H9 (cell line): Measurements from ENCODE around the gene KCMF1. TPM values are rescaled to one million over a fixed set of nuclear protein-coding genes. Genes with fewer than 3 reads are reported as not detected.

Experiments
- DNase-seq: peaks from one replicate; pipeline ENCODE4 v3.0.0-alpha.2; 2017
- H2AFZ ChIP-seq: one replicate; pipeline ENCODE4 v1.6.1; 2013; ENCODE audit warnings: mild to moderate bottlenecking, low read length, control low read depth, moderate library complexity
- H2AK5ac ChIP-seq: 2 replicates; pipeline ENCODE4 v1.6.1; 2013; ENCODE audit warnings: low read length, control low read depth, mixed read lengths; ENCODE audit not compliant: insufficient read length
- H2BK120ac ChIP-seq: one replicate; pipeline ENCODE4 v1.6.1; 2013; ENCODE audit warnings: low read depth, mild to moderate bottlenecking, low read length, control low read depth, inconsistent platforms; ENCODE audit not compliant: poor library complexity, severe bottlenecking
- H2BK12ac ChIP-seq: 2 replicates; pipeline ENCODE4 v1.6.1; 2013; ENCODE audit warnings: low read length, control low read depth, mixed read lengths, low read depth; ENCODE audit not compliant: insufficient read length
- H2BK15ac ChIP-seq: 2 replicates; pipeline ENCODE4 v1.6.1; 2013; ENCODE audit warnings: low read depth, low read length, control low read depth
- H2BK20ac ChIP-seq: one replicate; pipeline ENCODE4 v1.6.1; 2013; ENCODE audit warnings: low read depth, mild to moderate bottlenecking, low read length, control low read depth, inconsistent platforms; ENCODE audit not compliant: poor library complexity, severe bottlenecking
- H2BK5ac ChIP-seq: 2 replicates; pipeline ENCODE4 v1.6.1; 2013; ENCODE audit warnings: low read length, control low read depth, mixed read lengths; ENCODE audit not compliant: insufficient read length
- H3K14ac ChIP-seq: 2 replicates; pipeline ENCODE4 v1.6.1; 2013; ENCODE audit warnings: low read length, control low read depth; ENCODE audit not compliant: insufficient read depth
- H3K18ac ChIP-seq: 2 replicates; pipeline ENCODE4 v1.6.1; 2013; ENCODE audit warnings: low read depth, mild to moderate bottlenecking, mixed read lengths, low read length, control low read depth; ENCODE audit not compliant: insufficient read length
- H3K23ac ChIP-seq: 2 replicates; pipeline ENCODE4 v1.6.1; 2013; ENCODE audit warnings: low read length, control low read depth, mixed read lengths, low read depth; ENCODE audit not compliant: insufficient read length
- H3K23me2 ChIP-seq: 2 replicates; pipeline ENCODE4 v1.6.1; 2013; ENCODE audit warnings: low read depth, mild to moderate bottlenecking, mixed read lengths, low read length, control low read depth; ENCODE audit not compliant: insufficient read length, poor library complexity, severe bottlenecking
- H3K27ac ChIP-seq: 2 replicates; pipeline ENCODE4 v1.5.1; 2013; ENCODE audit warnings: low read length, control low read depth, mixed read lengths, low read depth; ENCODE audit not compliant: insufficient read length
- H3K27me3 ChIP-seq: 2 replicates; pipeline ENCODE4 v1.6.1; 2013; ENCODE audit warnings: low read length, control low read depth, inconsistent platforms; ENCODE audit not compliant: insufficient read depth
- H3K4ac ChIP-seq: 2 replicates; pipeline ENCODE4 v1.6.1; 2013; ENCODE audit warnings: low read depth, mild to moderate bottlenecking, control low read depth, inconsistent platforms, low read length, moderate library complexity
- H3K4me1 ChIP-seq: 2 replicates; pipeline ENCODE4 v1.6.1; 2013; ENCODE audit warnings: low read length, control low read depth, inconsistent platforms; ENCODE audit not compliant: insufficient read depth
- H3K4me2 ChIP-seq: 2 replicates; pipeline ENCODE4 v1.6.1; 2013; ENCODE audit warnings: low read length, control low read depth, mixed read lengths; ENCODE audit not compliant: insufficient read length, insufficient read depth
- H3K56ac ChIP-seq: 2 replicates; pipeline ENCODE4 v1.6.1; 2013; ENCODE audit warnings: low read depth, mild to moderate bottlenecking, mixed read lengths, low read length, control low read depth; ENCODE audit not compliant: insufficient read length
- H3K79me1 ChIP-seq: 2 replicates; pipeline ENCODE4 v1.6.1; 2013; ENCODE audit warnings: low read depth, mild to moderate bottlenecking, moderate library complexity, low read length, control low read depth, inconsistent platforms; ENCODE audit not compliant: insufficient read depth, poor library complexity, severe bottlenecking
- H3K79me2 ChIP-seq: 2 replicates; pipeline ENCODE4 v1.6.1; 2013; ENCODE audit warnings: low read length, control low read depth, inconsistent platforms; ENCODE audit not compliant: insufficient read depth
- H3K9ac ChIP-seq: 2 replicates; pipeline ENCODE4 v1.6.1; 2013; ENCODE audit warnings: low read length, control low read depth, mixed read lengths; ENCODE audit not compliant: insufficient read length; ENCODE audit errors: extremely low read depth
- H3K9me3 ChIP-seq: one replicate; pipeline ENCODE4 v1.6.1; 2013; ENCODE audit warnings: low read depth, low read length, inconsistent platforms; ENCODE audit not compliant: control insufficient read depth
- H3T11ph ChIP-seq: one replicate; pipeline ENCODE4 v1.6.1; 2013; ENCODE audit warnings: mild to moderate bottlenecking, low read length, control low read depth, inconsistent platforms
- H4K20me1 ChIP-seq: one replicate; pipeline ENCODE4 v1.6.1; 2013; ENCODE audit not compliant: control insufficient read depth, insufficient read length, insufficient read depth
- H4K5ac ChIP-seq: 2 replicates; pipeline ENCODE4 v1.6.1; 2013; ENCODE audit warnings: low read depth, mild to moderate bottlenecking, mixed read lengths, low read length, control low read depth; ENCODE audit not compliant: insufficient read length
- H4K8ac ChIP-seq: replicated peaks from 2 replicates; pipeline ENCODE4 v1.6.1; 2013; ENCODE audit warnings: low read length, control low read depth, mixed read lengths, low read depth; ENCODE audit not compliant: insufficient read length
- H4K91ac ChIP-seq: 2 replicates; pipeline ENCODE4 v1.6.1; 2013; ENCODE audit warnings: low read depth, mild to moderate bottlenecking, moderate library complexity, mixed read lengths, low read length, control low read depth; ENCODE audit not compliant: insufficient read length
- H3K27ac Mint-ChIP-seq, 3 experiments: 2 replicates in 2 of 3; 3 replicates in 1 of 3; pipeline ENCODE4 v1.8.0; 2020 to 2021; ENCODE audit warnings: mixed read lengths in 3 of 3, mild to moderate bottlenecking in 1 of 3, moderate library complexity in 1 of 3
- H3K27me3 Mint-ChIP-seq: 2 replicates; pipeline ENCODE4 v1.8.0; 2021; ENCODE audit warnings: low read depth, mild to moderate bottlenecking, moderate library complexity, mixed read lengths
- H3K36me3 Mint-ChIP-seq, 3 experiments: 2 replicates in 2 of 3; 3 replicates in 1 of 3; pipeline ENCODE4 v1.8.0; 2020 to 2021; ENCODE audit warnings: low read depth in 3 of 3, mixed read lengths in 3 of 3; ENCODE audit not compliant: insufficient read depth in 1 of 3
- H3K4me1 Mint-ChIP-seq, 2 experiments: 2 replicates each; pipeline ENCODE4 v1.8.0; 2020; ENCODE audit warnings: mixed read lengths in 2 of 2
- H3K4me3 Mint-ChIP-seq, 2 experiments: 2 replicates in 1 of 2; 3 replicates in 1 of 2; pipeline ENCODE4 v1.8.0; 2020 to 2021; ENCODE audit warnings: mild to moderate bottlenecking in 2 of 2, mixed read lengths in 2 of 2, moderate library complexity in 1 of 2
- H3K9me3 Mint-ChIP-seq, 2 experiments: 2 replicates in 1 of 2; 3 replicates in 1 of 2; pipeline ENCODE4 v1.8.0; 2020; ENCODE audit warnings: mild to moderate bottlenecking in 2 of 2, mixed read lengths in 2 of 2, moderate library complexity in 1 of 2
- WGBS: extraction: QIAGEN DNeasy Blood & Tissue Kit; methylation state at CpG from one replicate; pipeline ENCODE4 v1.1.7; 2013; ENCODE audit warnings: missing lambda C conversion rate, low lambda C conversion rate, mixed read lengths; ENCODE audit not compliant: insufficient read length; ENCODE audit errors: extremely low coverage; 5-methylcytosine and 5-hydroxymethylcytosine counted together
- total RNA-seq: library from RNA; stranded (reverse); gene quantifications from 2 replicates; pipeline ENCODE4 v1.2.1, GENCODE V29; 2021
- TF ChIP-seq, protein P1 (sequence below): fragments of 200-600 bp; sonication (generic); conservative IDR thresholded peaks from 3 replicates; pipeline ENCODE4 v1.8.0; 2021; ENCODE audit warnings: antibody characterized with exemption, mild to moderate bottlenecking

Gene KCMF1
- total RNA-seq, 1 experiment from 2014 or later = 113 TPM

DNA sequence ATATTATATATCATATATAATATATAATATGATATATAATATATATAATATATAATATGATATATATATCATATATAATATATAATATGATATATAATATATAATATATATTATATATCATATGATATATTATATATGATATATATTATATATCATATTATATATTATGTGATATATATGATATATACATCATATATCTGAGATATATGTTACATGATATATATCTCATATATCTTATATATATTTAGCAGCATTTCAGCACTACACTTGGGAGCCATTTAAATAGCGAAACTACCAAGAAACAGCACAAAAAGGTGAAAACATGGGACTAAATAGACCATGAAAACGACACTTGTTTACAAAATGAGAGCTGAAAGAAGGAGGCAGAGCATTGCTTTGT is 37.3 kb downstream of the KCMF1 start:
- Histone ChIP-seq H3T11ph (no peak overlapping the region), H4K5ac (no peak overlapping the region), H3K4me1 (peaks cover 3% of the 10 kb centered on the region; the same call in 1 of the 2 replicates), H3K14ac (no peak overlapping the region), H3K23ac (no peak overlapping the region), H3K27me3 (no peaks in the 10 kb centered on the region), H3K56ac (no peak overlapping the region), H4K8ac (no peak overlapping the region), H2AFZ (no peak overlapping the region), H4K91ac (no peak overlapping the region), H3K18ac (no peak overlapping the region), H2BK5ac (no peak overlapping the region), H2BK120ac (no peak overlapping the region), H3K9me3 (no peaks in the 10 kb centered on the region), H2AK5ac (no peak overlapping the region), H3K23me2 (no peaks in the 10 kb centered on the region), H3K9ac (no peak overlapping the region), H3K79me1 (no peaks in the 10 kb centered on the region), H3K79me2 (peaks cover 22% of the 10 kb centered on the region; the same call in 1 of the 2 replicates), H3K4ac (no peak overlapping the region), H2BK15ac (no peak overlapping the region), H2BK12ac (no peak overlapping the region), H2BK20ac (no peak overlapping the region), H4K20me1 (no peaks in the 10 kb centered on the region), H3K4me2 (no peak overlapping the region), H3K27ac (no peak overlapping the region)
- H3K36me3 Mint-ChIP-seq = peaks cover 24 to 46% (median 30%) of the 10 kb centered on the region in 3 experiments; a peak in 6 of 7 replicates
- TF ChIP-seq, protein P1, sequence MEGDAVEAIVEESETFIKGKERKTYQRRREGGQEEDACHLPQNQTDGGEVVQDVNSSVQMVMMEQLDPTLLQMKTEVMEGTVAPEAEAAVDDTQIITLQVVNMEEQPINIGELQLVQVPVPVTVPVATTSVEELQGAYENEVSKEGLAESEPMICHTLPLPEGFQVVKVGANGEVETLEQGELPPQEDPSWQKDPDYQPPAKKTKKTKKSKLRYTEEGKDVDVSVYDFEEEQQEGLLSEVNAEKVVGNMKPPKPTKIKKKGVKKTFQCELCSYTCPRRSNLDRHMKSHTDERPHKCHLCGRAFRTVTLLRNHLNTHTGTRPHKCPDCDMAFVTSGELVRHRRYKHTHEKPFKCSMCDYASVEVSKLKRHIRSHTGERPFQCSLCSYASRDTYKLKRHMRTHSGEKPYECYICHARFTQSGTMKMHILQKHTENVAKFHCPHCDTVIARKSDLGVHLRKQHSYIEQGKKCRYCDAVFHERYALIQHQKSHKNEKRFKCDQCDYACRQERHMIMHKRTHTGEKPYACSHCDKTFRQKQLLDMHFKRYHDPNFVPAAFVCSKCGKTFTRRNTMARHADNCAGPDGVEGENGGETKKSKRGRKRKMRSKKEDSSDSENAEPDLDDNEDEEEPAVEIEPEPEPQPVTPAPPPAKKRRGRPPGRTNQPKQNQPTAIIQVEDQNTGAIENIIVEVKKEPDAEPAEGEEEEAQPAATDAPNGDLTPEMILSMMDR = no peak
- H3K4me1 Mint-ChIP-seq = peaks cover 29 to 31% of the 10 kb centered on the region in 2 experiments
- peaks cover 5% of the 10 kb centered on the region in 2 experiments; a peak in 4 of 5 replicates for H3K9me3 Mint-ChIP-seq
- no CpG with 5 or more reads among the region's 2 CpGs for WGBS
- no peak for DNase-seq
- no peak overlapping the region for H3K4me3 Mint-ChIP-seq
- H3K27ac Mint-ChIP-seq = no peak overlapping the region
- no peaks in the 10 kb centered on the region; the same call in 1 of the 2 replicates for H3K27me3 Mint-ChIP-seq
